AG20443 (cell line): ENCODE results near the gene SERTAD3.
"Not testable (repeated sequence)": the region's sequence is repeated elsewhere in the genome, so short reads cannot be mapped to it uniquely, and the experiment has no call there.

Experiments
- DNase-seq: peaks from one replicate; pipeline ENCODE4 v3.0.0; 2012; ENCODE audit warnings: low spot score, mixed read lengths

Gene SERTAD3

DNA sequence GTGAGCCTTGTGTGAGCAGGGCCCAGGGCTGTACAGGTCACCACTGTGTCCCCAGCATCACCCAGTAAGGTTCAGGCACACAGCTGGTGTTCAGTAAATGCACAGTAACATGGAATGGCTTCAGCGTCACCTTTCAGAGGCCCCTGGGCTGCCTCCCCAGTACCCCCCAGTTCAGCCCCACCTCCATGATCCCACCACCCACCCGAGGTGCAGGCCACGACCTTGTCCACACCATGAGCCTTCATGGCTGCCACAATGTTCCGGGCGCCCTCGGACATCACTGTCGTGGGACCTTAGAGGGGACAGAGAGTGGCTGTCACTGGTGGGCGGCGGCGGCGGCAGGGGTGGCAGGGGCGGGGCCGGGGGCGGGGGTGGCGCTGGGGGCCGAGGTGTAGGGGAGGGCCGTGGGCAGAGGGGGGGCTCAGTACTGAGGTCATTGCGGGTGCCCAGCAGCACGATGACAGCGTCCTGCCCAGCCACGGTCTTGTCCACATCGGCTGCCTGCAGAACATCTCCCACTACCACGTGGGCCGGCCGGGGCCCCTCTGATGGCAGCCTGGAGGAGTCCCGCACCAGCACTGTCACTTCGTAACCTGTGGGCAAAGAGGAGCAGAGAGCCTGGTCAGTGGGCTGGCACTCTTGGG, 13.9 kb upstream of the SERTAD3 start:
- no peak for DNase-seq

DNA sequence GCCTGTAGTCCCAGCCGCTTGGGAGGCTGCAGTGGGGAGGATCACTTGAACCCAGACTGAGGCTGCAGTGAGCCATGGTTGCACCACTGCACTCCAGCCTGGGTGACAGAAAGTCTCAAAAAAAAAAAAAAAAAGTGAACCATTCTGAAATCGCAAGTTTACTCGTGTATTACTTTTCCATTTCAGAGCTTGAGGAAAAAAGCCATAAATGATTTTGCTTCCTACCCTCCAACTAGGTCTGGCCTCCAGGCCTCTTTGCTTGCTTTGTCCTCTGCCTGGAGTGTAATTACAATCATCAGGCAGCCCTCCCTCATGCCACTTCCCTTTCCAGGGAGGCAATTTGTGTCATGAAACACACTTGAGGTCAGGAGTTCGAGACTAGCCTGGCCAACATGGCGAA, 12.9 kb upstream of the SERTAD3 start:
- DNase-seq = no peak

DNA sequence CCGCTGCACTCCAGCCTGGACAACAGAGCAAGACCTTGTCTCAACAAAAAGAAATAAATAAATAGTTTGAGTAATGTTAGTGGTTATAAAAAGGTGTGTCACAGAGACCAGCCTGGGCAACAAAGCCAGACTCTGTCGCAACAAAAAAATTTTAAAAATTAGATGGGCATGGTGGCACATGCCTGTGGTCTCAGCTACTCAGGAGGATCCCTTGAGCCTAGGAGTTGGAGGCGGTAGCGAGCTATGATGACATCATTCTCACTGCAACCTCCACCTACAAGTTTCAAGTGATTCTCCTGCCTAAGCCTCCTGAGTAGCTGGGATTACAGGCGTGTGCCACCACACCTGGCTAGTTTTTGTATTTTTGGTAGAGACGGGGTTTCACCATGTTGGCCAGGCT, 9.8 kb upstream of the SERTAD3 start:
- DNase-seq = not testable (repeated sequence)

DNA sequence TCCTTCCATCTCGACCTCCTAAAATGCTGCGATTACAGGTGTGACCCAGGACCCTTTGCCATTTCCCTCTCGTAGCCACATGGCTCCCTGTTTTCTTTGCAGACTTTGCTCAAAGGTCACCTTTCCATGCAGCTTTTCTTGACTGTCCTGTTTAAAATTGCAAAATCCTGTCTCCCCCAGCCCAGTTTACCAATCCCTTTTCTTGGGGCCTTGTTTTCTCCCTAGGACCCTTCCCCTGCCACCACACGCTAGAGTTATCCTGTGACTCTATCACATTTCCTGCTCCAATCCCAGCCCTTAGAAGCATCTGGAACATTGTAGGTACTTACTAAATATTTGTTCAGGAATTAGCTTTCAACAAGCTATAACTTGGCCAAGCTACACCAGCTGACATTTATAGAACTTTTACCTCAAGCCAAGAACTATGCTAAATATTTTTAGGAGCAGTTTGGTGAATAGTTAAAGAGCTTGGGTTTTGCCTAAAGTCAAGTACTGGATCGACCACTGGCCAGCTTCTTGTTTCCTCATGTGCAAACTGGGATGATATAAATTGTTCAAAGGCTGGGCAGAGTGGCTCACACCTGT, 9.1 kb upstream of the SERTAD3 start:
- DNase-seq = no peak

DNA sequence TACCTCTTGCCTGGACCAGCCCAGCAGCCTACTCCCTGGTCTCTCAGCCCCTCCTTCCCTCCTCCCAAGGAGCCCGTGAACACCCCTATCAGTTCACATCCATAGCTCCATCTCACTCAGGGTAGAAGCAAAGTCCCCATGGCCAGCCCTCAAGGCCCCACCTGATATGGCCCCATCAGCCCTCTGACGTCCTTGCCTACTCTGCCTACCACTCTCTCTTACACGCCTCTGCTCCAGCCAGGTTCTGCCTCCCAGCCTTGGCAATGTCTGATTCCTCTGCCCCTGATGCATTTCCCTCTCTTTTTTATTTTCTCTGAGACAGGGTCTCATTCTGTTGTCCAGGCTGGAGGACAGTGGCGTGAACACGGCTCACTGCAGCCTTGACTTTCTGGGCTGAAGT, 7.9 kb upstream of the SERTAD3 start:
- DNase-seq = no peak

DNA sequence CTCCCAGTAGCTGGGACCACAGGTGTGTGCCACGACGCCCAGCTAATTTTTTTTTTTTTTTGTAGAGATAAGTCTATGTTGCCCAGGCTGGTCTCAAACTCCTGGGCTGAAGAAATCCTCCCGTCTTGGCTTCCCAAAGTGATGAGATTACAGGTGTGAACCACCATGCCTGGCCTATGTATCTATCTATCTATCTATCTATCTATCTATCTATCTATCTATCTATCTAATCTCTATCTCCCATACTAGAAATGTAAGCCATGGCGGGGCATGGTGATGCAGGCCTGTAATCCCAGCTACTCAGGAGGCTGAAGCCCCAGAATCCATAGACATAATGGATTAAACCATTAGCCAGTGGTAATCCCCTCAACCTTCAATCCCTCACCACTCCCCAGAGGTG, 6.5 kb upstream of the SERTAD3 start:
- DNase-seq = no peak

DNA sequence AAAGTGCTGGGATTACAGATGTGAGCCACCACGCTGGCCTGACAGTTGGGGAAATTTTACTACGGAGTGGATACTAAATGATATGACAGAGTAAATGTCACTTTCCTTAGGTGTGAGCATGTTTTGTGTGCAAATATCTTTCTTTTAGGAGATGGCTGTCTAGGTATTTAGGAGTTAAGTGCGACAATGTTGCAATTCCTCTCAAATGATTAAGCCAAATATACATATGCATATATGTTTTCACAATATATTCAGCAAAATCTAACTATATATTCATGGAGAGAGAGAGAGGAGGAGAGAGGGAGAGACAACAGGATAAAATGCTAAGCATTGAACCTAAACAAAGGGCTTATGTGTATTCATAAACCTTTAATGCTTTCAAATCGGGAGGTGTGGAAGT, 5.4 kb upstream of the SERTAD3 start:
- no peak for DNase-seq

DNA sequence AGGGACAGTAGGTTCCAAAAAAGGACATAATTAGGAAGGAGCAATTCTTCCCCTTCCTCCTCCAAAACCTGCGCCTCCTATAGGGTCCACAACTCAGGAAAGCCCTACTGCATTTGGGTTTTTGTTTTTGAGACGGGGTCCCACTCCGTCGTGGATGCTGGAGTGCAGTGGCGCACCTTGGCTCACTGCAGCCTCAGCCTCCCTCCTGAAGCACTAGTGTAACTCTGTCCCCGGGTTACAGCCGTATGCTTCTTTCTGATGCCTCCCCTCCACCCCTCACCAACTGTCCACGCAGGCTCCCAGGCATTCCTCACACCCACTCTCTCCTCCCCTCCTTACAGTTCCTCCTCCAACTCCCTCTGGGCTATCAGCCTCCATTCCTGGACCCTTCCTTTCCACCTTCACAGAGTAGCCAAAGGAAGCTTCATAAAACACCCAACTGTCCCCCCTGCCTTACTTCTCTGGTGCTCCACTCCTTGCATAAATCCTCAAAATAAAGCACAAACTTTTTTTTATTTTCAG, 2.2 kb upstream of the SERTAD3 start:
- no peak for DNase-seq

DNA sequence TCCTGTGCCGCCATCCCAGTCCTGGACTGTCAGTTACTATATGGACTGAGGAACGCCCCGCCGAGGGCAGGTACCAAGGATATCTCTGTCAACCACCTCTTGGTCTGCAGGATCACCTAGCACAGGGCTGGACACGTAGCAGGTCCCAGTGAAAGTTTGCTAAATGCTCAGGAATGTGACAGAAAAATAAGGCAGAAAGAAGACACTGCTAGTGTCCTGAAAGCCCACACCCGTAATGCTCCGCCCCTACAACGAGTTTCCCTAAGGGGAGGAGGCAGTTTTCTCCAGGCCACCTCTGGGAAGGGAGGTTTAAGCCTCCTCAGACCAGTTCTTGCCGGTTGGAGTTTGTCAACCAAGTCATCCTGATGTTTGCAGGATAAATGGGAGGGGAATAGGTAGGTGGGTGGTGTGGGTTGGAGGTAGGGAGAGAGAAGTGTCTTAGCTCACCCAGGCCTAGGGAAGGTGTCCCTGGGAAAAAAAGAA, 1.7 kb upstream of the SERTAD3 start:
- peak; percentile 52 for DNase-seq

DNA sequence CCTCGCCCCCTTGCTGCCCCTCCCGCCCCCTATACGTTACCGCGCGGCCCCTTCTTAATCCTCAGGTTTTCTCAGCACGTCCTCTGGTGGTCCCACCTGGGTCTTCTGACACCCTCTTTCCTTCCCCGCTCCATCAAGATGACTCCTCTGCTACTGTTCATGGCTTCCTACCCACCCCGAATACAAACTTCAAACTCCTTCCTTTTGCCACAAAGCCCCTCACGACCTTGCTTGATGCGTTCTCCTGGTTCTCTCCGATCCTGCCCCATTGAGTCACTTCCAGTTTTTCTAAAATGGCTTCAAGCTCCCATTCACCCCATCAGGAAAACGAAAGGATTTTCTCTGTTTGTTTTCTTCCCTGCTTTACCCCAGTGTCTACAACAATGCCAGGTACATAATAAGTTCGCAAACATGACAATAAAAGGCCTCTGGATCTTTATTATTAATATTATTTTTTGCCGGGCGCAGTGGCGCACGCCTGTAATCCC, 734 bp upstream of the SERTAD3 start:
- DNase-seq = no peak

DNA sequence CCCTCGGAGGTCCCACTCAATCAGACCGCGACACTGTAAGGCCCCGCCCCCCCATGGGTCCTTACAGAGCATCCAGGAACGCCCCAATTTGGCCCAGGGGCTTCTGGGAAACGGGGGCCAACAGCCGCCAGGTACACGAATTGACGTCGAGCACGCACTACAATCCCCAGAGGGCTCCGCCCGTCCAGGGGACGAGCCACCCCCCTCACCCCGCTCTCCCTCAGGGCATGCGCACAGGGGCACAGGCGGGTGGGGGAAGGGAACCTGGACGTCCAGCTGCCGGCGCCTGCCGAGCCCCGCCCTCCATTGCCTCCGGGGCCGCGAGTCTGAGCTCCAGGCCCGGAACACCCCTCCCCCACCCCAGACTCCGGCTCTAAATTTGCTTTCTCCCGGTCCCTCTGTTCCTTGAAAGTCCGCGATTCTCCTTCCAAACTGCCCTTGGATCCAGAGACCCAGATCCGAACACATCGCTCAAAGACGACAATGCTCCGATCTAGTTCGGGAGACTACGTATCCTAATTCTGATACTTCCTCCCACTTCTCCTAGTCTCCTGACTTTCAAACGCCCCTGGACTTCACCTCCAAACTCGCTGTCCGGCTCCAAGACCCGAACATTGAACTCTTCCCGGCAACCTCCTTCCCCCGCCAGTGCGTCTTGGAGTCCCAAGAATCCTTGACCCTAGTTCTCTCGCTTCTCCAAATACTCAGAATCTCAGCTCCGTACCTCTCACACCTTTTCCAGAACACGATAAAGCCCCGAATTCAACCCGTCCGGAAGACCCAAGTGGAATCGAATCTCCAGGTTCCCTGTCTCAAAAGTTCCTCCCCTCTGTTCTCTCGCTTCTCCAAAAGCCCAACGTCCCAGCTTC, 770 bp downstream of the SERTAD3 start:
- peak; percentile 99 for DNase-seq

DNA sequence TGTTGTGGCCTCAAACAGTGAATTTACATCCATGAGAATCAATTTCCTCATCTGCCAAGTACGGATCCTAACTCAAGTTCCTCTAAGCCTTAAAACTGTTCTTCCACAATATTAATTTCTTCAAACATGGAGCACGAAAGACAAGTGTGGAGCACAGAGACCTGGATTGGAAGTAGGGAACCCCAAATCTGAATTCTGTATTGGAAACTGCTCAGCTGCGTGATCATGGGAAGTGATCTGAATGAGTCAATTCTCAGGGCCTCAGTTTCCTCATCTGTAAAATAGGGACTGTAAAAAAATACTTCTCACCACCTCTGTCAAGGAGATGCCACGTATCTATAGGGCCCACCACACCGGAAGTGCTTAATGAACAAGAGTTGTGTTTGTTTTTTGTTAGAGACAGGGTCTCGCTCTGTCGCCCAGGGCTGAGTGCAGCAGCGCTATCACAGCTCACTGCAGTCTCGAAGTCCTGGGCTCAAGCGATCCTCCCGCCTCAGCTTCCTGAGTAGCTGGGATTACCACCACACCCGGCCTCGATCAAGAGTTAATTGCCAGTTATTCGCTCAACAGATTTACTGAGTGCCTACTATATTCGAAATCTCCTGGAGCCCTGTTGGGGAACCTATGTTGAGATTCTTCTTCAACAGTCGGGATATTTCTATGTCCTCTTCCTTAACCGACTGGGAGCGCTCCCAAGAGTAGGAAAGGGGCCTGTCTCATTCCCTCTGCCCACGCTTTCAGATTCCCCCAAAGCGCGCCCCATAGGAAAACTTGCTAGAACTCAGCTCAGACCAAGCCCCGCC, 1.6 kb downstream of the SERTAD3 start:
- no peak for DNase-seq

DNA sequence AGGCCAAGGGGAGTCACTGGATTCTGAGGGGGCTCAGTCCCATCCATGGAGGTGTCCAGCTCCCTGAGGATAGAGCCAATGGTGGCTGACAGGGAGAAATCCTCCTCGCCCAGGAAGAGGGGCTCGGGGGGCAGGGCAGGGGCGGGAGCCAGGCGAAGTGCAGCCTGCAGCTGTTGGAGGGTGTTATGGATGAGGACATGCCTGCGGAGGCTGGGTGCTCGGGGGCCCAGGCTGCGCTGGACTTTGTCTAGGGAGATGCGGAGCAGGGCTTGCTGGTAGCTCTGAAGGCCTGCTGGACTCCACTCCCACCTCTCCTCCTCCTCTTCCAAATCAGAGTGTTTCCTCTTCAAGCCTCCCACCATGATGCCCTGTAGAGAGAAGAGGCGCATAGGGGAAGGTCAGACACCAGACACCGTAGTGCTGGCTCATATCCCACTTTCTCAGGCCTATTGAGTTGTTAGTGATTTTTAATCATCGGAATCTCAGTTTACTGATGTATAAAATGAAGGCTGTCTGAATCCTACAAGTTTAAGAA, 2.3 kb downstream of the SERTAD3 start:
- no peak for DNase-seq

DNA sequence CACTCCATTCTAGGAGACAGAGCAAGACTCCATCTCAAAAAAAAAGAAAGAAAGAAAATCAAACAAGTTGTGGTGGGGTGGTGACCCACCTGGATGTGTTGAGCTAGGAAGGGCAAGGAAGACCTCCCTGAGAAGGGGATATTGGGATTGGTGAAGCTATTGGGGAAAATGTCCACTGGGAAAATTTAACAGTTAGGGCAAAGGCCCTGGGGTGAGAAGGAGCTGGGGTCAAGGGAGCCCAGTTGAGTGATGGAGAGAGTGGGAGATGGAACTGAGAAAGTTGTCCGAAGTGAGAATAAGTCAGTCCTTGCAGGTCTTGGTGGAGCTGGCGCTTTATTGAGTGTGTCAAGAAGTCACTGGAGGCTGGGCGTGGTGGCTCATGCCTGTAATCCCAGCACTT, 5.9 kb downstream of the SERTAD3 start:
- DNase-seq = no peak

DNA sequence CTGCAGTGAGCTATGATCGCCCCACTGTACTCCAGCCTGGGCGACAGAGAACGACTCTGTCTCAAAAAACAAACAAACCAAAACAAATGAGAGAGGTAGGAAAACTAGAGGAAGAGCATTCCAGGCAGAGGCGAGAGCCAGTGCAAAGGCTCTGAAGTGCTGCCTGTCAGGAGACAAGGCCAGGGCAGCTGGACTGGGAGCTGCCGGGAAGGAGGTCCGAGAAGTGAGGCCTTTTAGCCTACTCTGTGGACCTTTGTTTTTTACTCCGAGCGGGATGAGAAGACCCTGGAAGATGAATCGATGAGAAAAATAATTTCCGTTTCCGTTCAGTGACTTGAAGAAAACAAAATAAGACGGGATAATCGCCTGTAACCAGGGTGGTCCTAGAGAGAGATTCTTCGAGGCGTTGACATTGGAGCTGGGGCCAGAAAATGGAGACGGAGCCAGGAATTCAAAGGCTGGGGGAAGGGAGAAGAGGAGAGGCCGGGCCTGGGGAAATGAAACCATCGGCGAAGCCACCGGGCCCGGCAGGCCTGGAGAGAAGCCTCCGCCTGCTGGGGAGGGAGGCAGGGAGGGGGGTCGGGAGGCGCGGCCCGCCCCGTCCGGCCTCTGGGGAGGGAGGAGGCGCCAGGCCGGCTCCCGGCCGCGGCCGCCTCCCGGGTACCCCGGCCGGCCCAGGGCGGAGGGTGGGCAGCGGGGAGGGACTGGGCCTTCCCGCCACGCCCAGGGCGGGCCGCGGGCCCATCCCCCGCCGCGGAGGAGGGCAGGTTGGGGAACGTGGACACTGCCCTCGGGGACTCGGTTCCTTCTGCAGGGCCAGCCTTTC, 10.5 kb downstream of the SERTAD3 start:
- DNase-seq = peak; percentile 94

DNA sequence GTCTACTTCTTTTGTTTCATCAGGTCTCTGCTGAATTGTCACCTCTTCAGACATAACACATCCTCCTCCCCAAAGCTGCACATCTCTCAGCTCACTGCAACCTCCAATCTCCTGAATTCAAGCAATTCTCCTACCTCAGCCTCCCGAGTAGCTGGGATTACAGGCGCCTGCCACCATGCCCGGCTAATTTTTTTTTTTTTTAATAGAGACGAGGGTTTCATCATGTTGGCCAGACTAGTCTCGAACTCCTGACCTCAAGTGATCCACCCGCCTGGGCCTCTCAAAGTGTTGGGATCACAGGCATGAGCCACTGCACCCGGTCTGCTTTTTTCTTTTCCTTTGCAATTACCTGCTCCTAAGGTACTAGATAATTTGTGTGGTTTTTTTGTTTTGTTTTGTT, 11.4 kb downstream of the SERTAD3 start:
- DNase-seq = not testable (repeated sequence)

DNA sequence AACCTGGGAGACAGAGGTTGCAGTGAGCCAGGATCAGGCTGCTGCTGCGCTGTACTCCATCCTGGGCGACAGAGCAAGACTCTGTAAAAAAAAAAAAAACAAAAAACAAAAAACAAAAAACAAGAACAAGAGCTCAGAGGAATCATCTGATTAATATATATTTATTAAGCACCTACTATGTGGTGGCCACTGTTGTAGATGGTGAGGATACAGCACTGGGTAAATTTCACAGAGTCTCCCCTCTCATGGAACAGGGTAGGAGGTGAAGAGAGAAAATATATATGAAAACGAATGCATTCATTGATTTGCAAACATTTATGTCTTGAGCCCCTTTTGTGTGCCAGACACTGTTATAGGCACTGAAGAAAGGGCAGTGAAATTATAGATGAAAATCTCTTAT, 12.4 kb downstream of the SERTAD3 start:
- DNase-seq = no peak

DNA sequence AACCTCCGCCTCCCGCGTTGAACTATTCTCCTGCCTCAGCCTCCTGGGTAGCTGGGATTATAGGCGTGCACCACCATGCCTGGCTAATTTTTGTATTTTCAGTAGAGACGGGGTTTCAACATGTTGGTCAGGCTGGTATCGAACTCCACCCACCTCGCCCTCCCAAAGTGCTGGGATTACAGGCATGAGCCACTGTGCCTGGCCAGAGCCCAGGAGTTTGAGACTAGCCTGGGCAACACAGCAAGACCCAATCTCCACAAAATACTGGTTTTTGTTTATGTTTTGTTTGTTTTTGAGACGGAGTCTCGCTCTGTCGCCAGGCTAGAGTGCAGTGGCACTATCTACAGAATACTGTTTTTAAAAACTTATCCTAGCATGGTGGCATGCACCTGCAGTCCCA, 13.9 kb downstream of the SERTAD3 start:
- DNase-seq = not testable (repeated sequence)

DNA sequence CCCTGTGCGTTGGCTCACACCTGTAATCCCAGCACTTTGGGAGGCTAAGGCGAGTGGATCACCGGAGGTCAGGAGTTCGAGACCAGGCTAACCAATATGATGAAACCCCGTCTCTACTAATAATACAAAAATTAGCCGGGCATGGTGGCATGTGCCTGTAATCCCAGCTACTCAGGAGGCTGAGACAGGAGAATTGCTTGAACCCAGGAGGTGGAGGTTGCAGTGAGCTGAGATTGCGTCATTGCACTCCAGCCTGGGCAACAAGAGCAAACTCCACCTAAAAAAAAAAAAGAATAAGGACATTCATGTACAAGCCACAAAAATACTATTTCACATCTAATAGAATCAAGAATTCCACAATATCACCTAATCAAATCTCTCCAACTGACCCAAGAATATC, 15.9 kb downstream of the SERTAD3 start:
- DNase-seq = not testable (repeated sequence)

DNA sequence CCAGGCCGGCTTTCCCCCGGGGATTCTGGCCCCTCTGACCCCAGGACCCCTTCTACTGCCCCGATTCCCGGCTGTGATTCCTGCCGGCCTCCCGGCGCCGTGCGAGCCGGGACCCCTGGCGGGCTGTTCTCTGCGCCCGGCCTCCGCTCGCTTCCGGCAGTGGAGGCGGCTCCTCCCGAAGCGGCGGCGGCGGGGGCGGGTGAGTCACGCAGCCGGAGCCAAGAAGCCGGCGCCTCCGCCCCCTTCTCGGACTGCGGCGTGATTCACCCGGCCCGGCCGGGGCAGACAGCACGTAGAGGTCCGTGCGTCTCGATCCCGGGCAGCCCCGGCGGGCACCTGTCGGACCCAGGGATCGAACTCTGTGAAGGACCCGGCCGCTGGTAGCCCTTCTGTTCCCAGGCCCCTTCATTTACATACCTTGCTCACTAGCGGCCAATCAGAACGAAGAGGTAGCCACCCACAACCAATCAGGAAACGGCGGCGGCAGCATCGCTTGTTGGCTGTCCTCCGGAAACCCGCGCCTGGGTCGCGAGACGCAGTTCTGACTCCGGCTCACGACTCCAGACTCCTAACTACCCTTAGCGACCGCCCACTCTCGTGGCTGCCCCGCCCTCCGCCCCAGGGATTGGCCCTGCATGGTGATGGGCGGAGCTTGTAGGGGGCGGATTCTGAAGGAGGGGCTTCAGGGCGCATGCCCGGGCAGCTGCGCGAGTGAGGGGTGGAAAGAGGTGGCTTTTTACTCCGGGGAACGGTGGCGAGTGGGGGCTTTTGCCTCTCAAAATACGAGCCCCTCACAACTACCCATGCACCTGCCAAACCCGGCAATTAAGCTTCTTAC, 18.5 kb downstream of the SERTAD3 start, which contains the start of gene SERTAD1:
Gene SERTAD1 (minus strand): TSS at position 543 of the 838 bp plus-strand sequence. CDS start 2,446 bp downstream, outside the sequence.
- peak; percentile 98 for DNase-seq
